Measurements from ENCODE around the gene DYNC1LI1. TPM values are rescaled to one million over a fixed set of nuclear protein-coding genes. Genes with fewer than 3 reads are reported as not detected.

The DYNC1LI1 gene
- total and polyA plus RNA-seq, 2 donors (not counting 1 experiment from before 2014, with no cell fraction given), result 15.0 to 38.8 TPM

DNA sequence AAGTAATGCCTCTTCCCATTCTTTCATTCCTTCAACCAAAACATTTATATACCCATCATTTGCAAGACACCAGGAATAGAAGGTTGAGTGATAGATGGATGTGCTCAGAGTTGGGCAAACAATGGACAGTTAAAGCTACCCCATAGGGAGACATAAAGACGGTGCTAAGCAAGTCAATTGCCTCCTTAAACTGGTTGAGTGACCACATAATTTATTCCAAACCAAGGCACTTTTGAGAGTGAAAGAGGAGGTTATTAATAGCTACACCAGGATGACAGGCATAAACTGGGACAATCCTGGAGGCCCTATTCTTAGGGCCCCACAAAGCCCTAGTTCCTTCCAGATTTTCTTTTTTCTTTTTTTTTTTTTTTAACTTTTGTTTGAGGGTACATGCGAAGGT is 21.4 kb upstream of the DYNC1LI1 start:
- no peaks in the 10 kb centered on the region for H3K4me1 Mint-ChIP-seq
- H3K27ac ChIP-seq (ENCODE audit: low read length in 2 of 2), result no peak overlapping the region
- no peak overlapping the region for H3K4me3 Mint-ChIP-seq
- no peaks in the 10 kb centered on the region for H3K9me3 Mint-ChIP-seq (ENCODE audit: insufficient read depth)
- no peak overlapping the region for H3K4me3 ChIP-seq (ENCODE audit: control extremely low read depth in 1 of 5, extremely low read depth in 1 of 5, insufficient read depth in 1 of 5, low read depth in 2 of 5, low read length in 4 of 5)
- no peaks in the 10 kb centered on the region for H3K9me3 ChIP-seq (ENCODE audit: control extremely low read depth in 1 of 3, control insufficient read depth in 2 of 3, insufficient read depth in 1 of 3, low read length in 2 of 3)
- no peak overlapping the region for H3K9ac ChIP-seq (ENCODE audit: low read length)
- no peaks in the 10 kb centered on the region for H3K36me3 ChIP-seq (replicated peaks in 1 of 2; ENCODE audit: control extremely low read depth in 1 of 2, control insufficient read depth in 1 of 2, extremely low read depth in 1 of 2, insufficient read depth in 2 of 2, low read length in 1 of 2)
- intact Hi-C loops (cut with micrococcal nuclease), result no loop called here
- TF ChIP-seq, protein P1, sequence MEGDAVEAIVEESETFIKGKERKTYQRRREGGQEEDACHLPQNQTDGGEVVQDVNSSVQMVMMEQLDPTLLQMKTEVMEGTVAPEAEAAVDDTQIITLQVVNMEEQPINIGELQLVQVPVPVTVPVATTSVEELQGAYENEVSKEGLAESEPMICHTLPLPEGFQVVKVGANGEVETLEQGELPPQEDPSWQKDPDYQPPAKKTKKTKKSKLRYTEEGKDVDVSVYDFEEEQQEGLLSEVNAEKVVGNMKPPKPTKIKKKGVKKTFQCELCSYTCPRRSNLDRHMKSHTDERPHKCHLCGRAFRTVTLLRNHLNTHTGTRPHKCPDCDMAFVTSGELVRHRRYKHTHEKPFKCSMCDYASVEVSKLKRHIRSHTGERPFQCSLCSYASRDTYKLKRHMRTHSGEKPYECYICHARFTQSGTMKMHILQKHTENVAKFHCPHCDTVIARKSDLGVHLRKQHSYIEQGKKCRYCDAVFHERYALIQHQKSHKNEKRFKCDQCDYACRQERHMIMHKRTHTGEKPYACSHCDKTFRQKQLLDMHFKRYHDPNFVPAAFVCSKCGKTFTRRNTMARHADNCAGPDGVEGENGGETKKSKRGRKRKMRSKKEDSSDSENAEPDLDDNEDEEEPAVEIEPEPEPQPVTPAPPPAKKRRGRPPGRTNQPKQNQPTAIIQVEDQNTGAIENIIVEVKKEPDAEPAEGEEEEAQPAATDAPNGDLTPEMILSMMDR (IDR thresholded peaks at IDR 0.05), result no peak
- TF ChIP-seq EZH2 (IDR thresholded peaks at IDR 0.05; ENCODE audit: borderline replicate concordance, insufficient read depth, low read depth, low read length, poor library complexity, severe bottlenecking), result no peak
- H3K27ac Mint-ChIP-seq, result no peak overlapping the region
- WGBS (ENCODE audit: insufficient coverage), result no CpG with 5 or more reads among the region's 2 CpGs
- no peaks in the 10 kb centered on the region for H4K20me1 ChIP-seq (ENCODE audit: control insufficient read depth, insufficient read depth, low read length, poor library complexity, severe bottlenecking)
- H3K27me3 ChIP-seq (replicated peaks in 1 of 4; ENCODE audit: control extremely low read depth in 1 of 4, control insufficient read depth in 3 of 4, insufficient read depth in 4 of 4, low read length in 3 of 4), result peaks cover 0 to 3% (median 1%) of the 10 kb centered on the region in 4 experiments
- no peaks in the 10 kb centered on the region for H3K4me1 ChIP-seq (ENCODE audit: control insufficient read depth in 2 of 2, insufficient read depth in 2 of 2, low read length in 2 of 2)
- no peak overlapping the region for H2AFZ ChIP-seq (ENCODE audit: insufficient read depth, low read depth, low read length, poor library complexity, severe bottlenecking)
- ATAC-seq (ENCODE audit: low read depth), result no peak
- H3K4me2 ChIP-seq (replicated peaks; ENCODE audit: low read depth, low read length, poor library complexity, severe bottlenecking), result no peak overlapping the region
- ChIA-PET POLR2A (no interaction called here), CTCF (interaction anchor here (0.5 to 0.7 kb wide), 2 partner anchors 84 to 97 kb away, joined by 3 read pairs; no protein-coding TSS in a partner anchor)
- no peaks in the 10 kb centered on the region for H3K79me2 ChIP-seq (ENCODE audit: control insufficient read depth, insufficient read depth, low read length)
- no peak for DNase-seq
- peaks cover 17% of the 10 kb centered on the region for H3K27me3 Mint-ChIP-seq

- 93% methylated on average over 3 of the region's 4 CpGs for WGBS (ENCODE audit: insufficient coverage)
- POLR2A ChIA-PET, result no interaction called here
These were observed 20.5 kb upstream of the DYNC1LI1 start for GRCh38 chr3:32591186-32591585.

More at GRCh38 chr3:32591186-32591585, 20.5 kb upstream of the DYNC1LI1 start:
- H4K20me1 ChIP-seq (ENCODE audit: control insufficient read depth, insufficient read depth, low read length, poor library complexity, severe bottlenecking), result no peaks in the 10 kb centered on the region
- H3K36me3 ChIP-seq (replicated peaks in 1 of 2; ENCODE audit: control extremely low read depth in 1 of 2, control insufficient read depth in 1 of 2, extremely low read depth in 1 of 2, insufficient read depth in 2 of 2, low read length in 1 of 2), result no peaks in the 10 kb centered on the region
- ATAC-seq (ENCODE audit: low read depth) (no peak), DNase-seq (no peak)
- H3K27me3 ChIP-seq (replicated peaks in 1 of 4; ENCODE audit: control extremely low read depth in 1 of 4, control insufficient read depth in 3 of 4, insufficient read depth in 4 of 4, low read length in 3 of 4), result peaks cover 0 to 3% (median 0%) of the 10 kb centered on the region in 4 experiments
- no peaks in the 10 kb centered on the region for H3K4me1 ChIP-seq (ENCODE audit: control insufficient read depth in 2 of 2, insufficient read depth in 2 of 2, low read length in 2 of 2)
- Mint-ChIP-seq H3K27me3 (peaks cover 17% of the 10 kb centered on the region), H3K4me3 (no peak overlapping the region), H3K27ac (no peak overlapping the region), H3K9me3 (ENCODE audit: insufficient read depth) (no peaks in the 10 kb centered on the region), H3K4me1 (no peaks in the 10 kb centered on the region)
- H3K79me2 ChIP-seq (ENCODE audit: control insufficient read depth, insufficient read depth, low read length), result no peaks in the 10 kb centered on the region
- TF ChIP-seq, protein P1 (IDR thresholded peaks at IDR 0.05), result no peak
- TF ChIP-seq EZH2 (IDR thresholded peaks at IDR 0.05; ENCODE audit: borderline replicate concordance, insufficient read depth, low read depth, low read length, poor library complexity, severe bottlenecking), result no peak
- H3K4me2 ChIP-seq (replicated peaks; ENCODE audit: low read depth, low read length, poor library complexity, severe bottlenecking), result no peak overlapping the region
- no peak overlapping the region for H3K27ac ChIP-seq (ENCODE audit: low read length in 2 of 2)
- no peak overlapping the region for H3K9ac ChIP-seq (ENCODE audit: low read length)
- H3K9me3 ChIP-seq (ENCODE audit: control extremely low read depth in 1 of 3, control insufficient read depth in 2 of 3, insufficient read depth in 1 of 3, low read length in 2 of 3), result no peaks in the 10 kb centered on the region
- CTCF ChIA-PET, result interaction anchor here (0.5 to 3.7 kb wide), 2 partner anchors 81 to 96 kb away, joined by 3 to 29 read pairs; no protein-coding TSS in a partner anchor
- H2AFZ ChIP-seq (ENCODE audit: insufficient read depth, low read depth, low read length, poor library complexity, severe bottlenecking), result no peak overlapping the region
- intact Hi-C loops (cut with micrococcal nuclease), result no loop called here
- no peak overlapping the region for H3K4me3 ChIP-seq (ENCODE audit: control extremely low read depth in 1 of 5, extremely low read depth in 1 of 5, insufficient read depth in 1 of 5, low read depth in 2 of 5, low read length in 4 of 5)

All from B cell (primary cell).